ENCODE measurements around the gene CHRNG.

CHRNG gene

DNA sequence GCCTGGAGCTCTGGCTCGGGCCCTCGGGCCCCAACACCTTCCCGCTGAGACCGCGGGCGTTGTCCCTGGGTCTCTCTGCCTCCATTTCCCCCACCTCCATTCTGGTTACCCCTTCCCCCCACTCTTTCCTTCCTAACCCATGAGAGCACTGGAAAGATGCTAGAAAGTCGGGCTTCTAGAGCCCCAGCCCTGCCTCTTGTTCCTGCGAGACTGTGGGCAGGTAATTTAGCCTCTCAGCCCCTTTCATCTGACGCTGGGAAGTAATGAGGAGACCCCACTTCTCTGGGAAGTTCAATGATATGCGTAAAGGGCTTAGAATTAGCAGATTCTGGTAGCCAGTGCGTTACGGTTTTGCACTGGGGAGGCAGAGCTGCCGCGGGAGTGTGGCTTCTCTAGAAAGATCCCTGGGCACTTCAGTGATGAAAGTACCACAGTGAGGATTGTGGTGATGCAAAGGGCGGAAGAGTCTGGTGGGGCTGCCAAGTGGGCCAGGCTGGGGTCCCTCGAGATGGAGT lies 35.6 kb upstream of the CHRNG start:
- H3K27me3 ChIP-seq (ENCODE audit: low read length): no peaks in the 10 kb centered on the region
- H3K27ac ChIP-seq (ENCODE audit: low read depth, low read length): no peak overlapping the region
- no peaks in the 10 kb centered on the region for H3K36me3 ChIP-seq (ENCODE audit: low read length)
- no peak overlapping the region for H3K9ac ChIP-seq (ENCODE audit: low read length)
- no peaks in the 10 kb centered on the region for H3K79me2 ChIP-seq (ENCODE audit: insufficient read depth, low read length)
- TF ChIP-seq, protein P1, sequence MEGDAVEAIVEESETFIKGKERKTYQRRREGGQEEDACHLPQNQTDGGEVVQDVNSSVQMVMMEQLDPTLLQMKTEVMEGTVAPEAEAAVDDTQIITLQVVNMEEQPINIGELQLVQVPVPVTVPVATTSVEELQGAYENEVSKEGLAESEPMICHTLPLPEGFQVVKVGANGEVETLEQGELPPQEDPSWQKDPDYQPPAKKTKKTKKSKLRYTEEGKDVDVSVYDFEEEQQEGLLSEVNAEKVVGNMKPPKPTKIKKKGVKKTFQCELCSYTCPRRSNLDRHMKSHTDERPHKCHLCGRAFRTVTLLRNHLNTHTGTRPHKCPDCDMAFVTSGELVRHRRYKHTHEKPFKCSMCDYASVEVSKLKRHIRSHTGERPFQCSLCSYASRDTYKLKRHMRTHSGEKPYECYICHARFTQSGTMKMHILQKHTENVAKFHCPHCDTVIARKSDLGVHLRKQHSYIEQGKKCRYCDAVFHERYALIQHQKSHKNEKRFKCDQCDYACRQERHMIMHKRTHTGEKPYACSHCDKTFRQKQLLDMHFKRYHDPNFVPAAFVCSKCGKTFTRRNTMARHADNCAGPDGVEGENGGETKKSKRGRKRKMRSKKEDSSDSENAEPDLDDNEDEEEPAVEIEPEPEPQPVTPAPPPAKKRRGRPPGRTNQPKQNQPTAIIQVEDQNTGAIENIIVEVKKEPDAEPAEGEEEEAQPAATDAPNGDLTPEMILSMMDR (IDR thresholded peaks at IDR 0.05; ENCODE audit: insufficient read depth, low read length, poor library complexity, severe bottlenecking): no peak
- TF ChIP-seq EZH2phosphoT487 (conservative IDR thresholded peaks at IDR 0.05; ENCODE audit: low read length): no peak
- no peaks in the 10 kb centered on the region for H4K20me1 ChIP-seq (ENCODE audit: low read depth, low read length)
- H2AFZ ChIP-seq (ENCODE audit: low read depth, low read length, severe bottlenecking): no peak overlapping the region
- no peaks in the 10 kb centered on the region for H3F3A ChIP-seq (ENCODE audit: insufficient read depth)
- no peak overlapping the region for H3K4me3 ChIP-seq (ENCODE audit: insufficient read depth, low read length, poor library complexity, severe bottlenecking)
- H3K9me2 ChIP-seq (replicated peaks; ENCODE audit: insufficient read depth, low read length): no peaks in the 10 kb centered on the region
- H3K4me2 ChIP-seq (ENCODE audit: low read depth, low read length, poor library complexity, severe bottlenecking): no peak overlapping the region
- no peaks in the 10 kb centered on the region for H3K9me3 ChIP-seq (ENCODE audit: insufficient read depth, low read length)

GRCh38 chr2:232504438-232504837 lies 35.1 kb upstream of the CHRNG start:
- TF ChIP-seq, protein P1 (IDR thresholded peaks at IDR 0.05; ENCODE audit: insufficient read depth, low read length, poor library complexity, severe bottlenecking): no peak
- TF ChIP-seq EZH2phosphoT487 (conservative IDR thresholded peaks at IDR 0.05; ENCODE audit: low read length): no peak
- no peaks in the 10 kb centered on the region for H4K20me1 ChIP-seq (ENCODE audit: low read depth, low read length)
- no peaks in the 10 kb centered on the region for H3K9me3 ChIP-seq (ENCODE audit: insufficient read depth, low read length)
- H3K27ac ChIP-seq (ENCODE audit: low read depth, low read length): no peak overlapping the region
- no peaks in the 10 kb centered on the region for H3K79me2 ChIP-seq (ENCODE audit: insufficient read depth, low read length)
- no peaks in the 10 kb centered on the region for H3F3A ChIP-seq (ENCODE audit: insufficient read depth)
- no peaks in the 10 kb centered on the region for H3K27me3 ChIP-seq (ENCODE audit: low read length)
- no peaks in the 10 kb centered on the region for H3K36me3 ChIP-seq (ENCODE audit: low read length)
- no peak overlapping the region for H2AFZ ChIP-seq (ENCODE audit: low read depth, low read length, severe bottlenecking)
- no peak overlapping the region for H3K9ac ChIP-seq (ENCODE audit: low read length)
- no peak overlapping the region for H3K4me2 ChIP-seq (ENCODE audit: low read depth, low read length, poor library complexity, severe bottlenecking)
- no peak overlapping the region for H3K4me3 ChIP-seq (ENCODE audit: insufficient read depth, low read length, poor library complexity, severe bottlenecking)
- H3K9me2 ChIP-seq (replicated peaks; ENCODE audit: insufficient read depth, low read length): no peaks in the 10 kb centered on the region

DNA sequence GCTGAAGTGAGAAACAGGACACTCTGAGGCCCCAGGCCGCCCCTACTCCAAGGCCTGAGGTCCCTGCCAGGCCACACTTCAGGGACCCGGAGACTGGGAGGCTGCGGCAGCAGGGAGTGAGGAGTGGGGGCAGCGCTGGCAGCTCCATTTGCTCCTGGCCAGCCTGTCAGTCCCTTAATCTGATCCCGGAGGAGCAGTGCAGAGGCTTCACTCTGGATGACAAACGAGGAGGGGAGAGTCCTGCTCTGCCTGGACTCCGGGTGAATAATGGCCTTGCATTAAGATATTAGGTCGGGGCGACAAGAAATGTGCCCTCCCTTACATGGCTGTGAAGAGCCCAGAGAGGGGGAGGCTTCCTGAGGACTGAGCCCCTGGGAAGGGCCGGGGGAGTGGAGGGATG lies 33.6 kb upstream of the CHRNG start:
- H3K9me2 ChIP-seq (replicated peaks; ENCODE audit: insufficient read depth, low read length): no peaks in the 10 kb centered on the region
- TF ChIP-seq, protein P1 (IDR thresholded peaks at IDR 0.05; ENCODE audit: insufficient read depth, low read length, poor library complexity, severe bottlenecking): no peak
- no peak for TF ChIP-seq EZH2phosphoT487 (conservative IDR thresholded peaks at IDR 0.05; ENCODE audit: low read length)

More for the DNA sequence above, 33.6 kb upstream of the CHRNG start:
- Histone ChIP-seq H2AFZ (ENCODE audit: low read depth, low read length, severe bottlenecking) (no peak overlapping the region), H3K27ac (ENCODE audit: low read depth, low read length) (no peak overlapping the region), H3K4me2 (ENCODE audit: low read depth, low read length, poor library complexity, severe bottlenecking) (no peak overlapping the region), H3K79me2 (ENCODE audit: insufficient read depth, low read length) (no peaks in the 10 kb centered on the region), H3K9ac (ENCODE audit: low read length) (no peak overlapping the region), H3F3A (ENCODE audit: insufficient read depth) (no peaks in the 10 kb centered on the region), H3K27me3 (ENCODE audit: low read length) (no peaks in the 10 kb centered on the region), H4K20me1 (ENCODE audit: low read depth, low read length) (no peaks in the 10 kb centered on the region), H3K9me3 (ENCODE audit: insufficient read depth, low read length) (no peaks in the 10 kb centered on the region), H3K36me3 (ENCODE audit: low read length) (no peaks in the 10 kb centered on the region), H3K4me3 (ENCODE audit: insufficient read depth, low read length, poor library complexity, severe bottlenecking) (no peak overlapping the region)

Measured in SU-DHL-6 (cell line).